Aorta (tissue), 5 donors: ENCODE results near the gene PACRG. TPM values are rescaled to one million over a fixed set of nuclear protein-coding genes. Genes with fewer than 3 reads are reported as not detected.

Experiments
- ATAC-seq: fragments of 200-7000 bp; cut with Tn5 transposase; one replicate; pipeline ENCODE4 v1.9.1; 2022; ENCODE audit warnings: moderate library complexity; ENCODE audit not compliant: low FRiP score
- DNase-seq, 2 donors: peaks; one replicate each; pipeline ENCODE4 v3.0.0-alpha.2; 2020
- H3K27ac ChIP-seq, 2 donors: one replicate each; pipeline ENCODE4 v1.5.1; 2013; ENCODE audit warnings: low read length in 2 of 2, mild to moderate bottlenecking in 2 of 2, moderate library complexity in 2 of 2, control low read depth in 1 of 2, inconsistent platforms in 1 of 2, low read depth in 1 of 2
- H3K27me3 ChIP-seq, 2 donors: one replicate each; pipeline ENCODE4 v1.6.1; 2013; ENCODE audit warnings: control low read depth in 1 of 2, low read length in 1 of 2, mild to moderate bottlenecking in 1 of 2, moderate library complexity in 1 of 2; ENCODE audit not compliant: insufficient read depth in 2 of 2, control insufficient read depth in 1 of 2
- H3K36me3 ChIP-seq, 2 donors: one replicate each; pipeline ENCODE4 v1.6.1; 2013; ENCODE audit warnings: control low read depth in 1 of 2, low read length in 1 of 2, mild to moderate bottlenecking in 1 of 2; ENCODE audit not compliant: insufficient read depth in 2 of 2, control insufficient read depth in 1 of 2
- H3K4me1 ChIP-seq, 2 donors: one replicate each; pipeline ENCODE4 v1.6.1; 2013; ENCODE audit warnings: low read length in 2 of 2, control low read depth in 1 of 2, mild to moderate bottlenecking in 1 of 2, moderate library complexity in 1 of 2; ENCODE audit not compliant: insufficient read depth in 2 of 2, control insufficient read depth in 1 of 2
- H3K4me3 ChIP-seq, 2 donors: one replicate each; pipeline ENCODE4 v1.5.1; 2013; ENCODE audit warnings: low read length in 2 of 2, control low read depth in 1 of 2, mild to moderate bottlenecking in 1 of 2
- H3K9me3 ChIP-seq: one replicate; pipeline ENCODE4 v1.6.1; 2013; ENCODE audit warnings: mild to moderate bottlenecking, low read length; ENCODE audit not compliant: control insufficient read depth
- WGBS, 2 donors: extraction: QIAGEN DNeasy Blood & Tissue Kit; methylation state at CpG; one replicate each; pipeline ENCODE4 v1.1.7; 2013; 5-methylcytosine and 5-hydroxymethylcytosine counted together
- intact Hi-C, 2 donors: fragments of 100-400 bp; cut with DNase I; formaldehyde crosslinking; loops; one replicate each; pipeline versions ENCODE4 v1.14.2 to v1.15.0; 2022
- polyA plus RNA-seq, 2 donors: library from polyadenylated mRNA; stranded (reverse); fragments of 200-250 nt; gene quantifications; one replicate each; pipeline ENCODE4 v1.2.3, GENCODE V29; 2013
- total RNA-seq, 2 donors: library from RNA; stranded (reverse); fragmentation: NEBNext Ultra II Directional; extraction: Animal tissue kit (Norgen Biotek cat#: 25700); gene quantifications; one replicate each; pipeline ENCODE4 v1.2.1, GENCODE V29; 2021
- donor health status: healthy with polysubstance abuse.
- donor health status: Bipolar disorder and iron deficiency.
- donor health status: DM: no; HTN: no; CAD: no.
- donor health status: DM: no; HTN: no; CAD: no.
- donor health status: DM: yes; HTN: yes; CAD: no.

Gene PACRG
- total and polyA plus RNA-seq, 4 donors: 0.26 to 2.7 (median 0.54) TPM; not detected in 1

- ATAC-seq: no peak
- peaks cover 2 to 7% of the 10 kb centered on the region in 2 donors for H3K4me1 ChIP-seq
- DNase-seq: no peak
- no peaks in the 10 kb centered on the region for H3K27me3 ChIP-seq
- intact Hi-C loops: no loop called here
- H3K27ac ChIP-seq: no peak overlapping the region
- WGBS, 2 donors: 81 to 83% methylated on average over 5 of the region's 5 CpGs
- no peaks in the 10 kb centered on the region for H3K9me3 ChIP-seq
- H3K36me3 ChIP-seq: no peaks in the 10 kb centered on the region
- no peak overlapping the region for H3K4me3 ChIP-seq
Observed at GRCh38 chr6:162685586-162685985, 42.2 kb upstream of the PACRG start.

GRCh38 chr6:162688751-162689345, 38.9 kb upstream of the PACRG start:
- Histone ChIP-seq H3K27me3 (no peaks in the 10 kb centered on the region), H3K4me1 (peaks cover 0 to 3% of the 10 kb centered on the region in 2 donors), H3K4me3 (no peak overlapping the region), H3K27ac (no peak overlapping the region), H3K36me3 (no peaks in the 10 kb centered on the region), H3K9me3 (no peaks in the 10 kb centered on the region)
- no peak for ATAC-seq
- 90 to 91% methylated on average over 3 of the region's 3 CpGs for WGBS, 2 donors
- intact Hi-C loops: no loop called here
- no peak for DNase-seq

GRCh38 chr6:162690158-162690557, 37.6 kb upstream of the PACRG start:
- Histone ChIP-seq H3K4me1 (no peaks in the 10 kb centered on the region), H3K27ac (no peak overlapping the region), H3K9me3 (no peaks in the 10 kb centered on the region), H3K36me3 (no peaks in the 10 kb centered on the region), H3K27me3 (no peaks in the 10 kb centered on the region), H3K4me3 (no peak overlapping the region)
- intact Hi-C loops: no loop called here
- 60 to 63% methylated on average over 5 of the region's 5 CpGs for WGBS, 2 donors
- ATAC-seq (no peak), DNase-seq (no peak)

- H3K27ac ChIP-seq: no peak overlapping the region
- no peak overlapping the region for H3K4me3 ChIP-seq
- 12 to 15% methylated on average over 1 of the region's 1 CpG for WGBS, 2 donors
- intact Hi-C loops: no loop called here
- ATAC-seq (no peak), DNase-seq (no peak)
- no peaks in the 10 kb centered on the region for H3K27me3 ChIP-seq
- no peaks in the 10 kb centered on the region for H3K9me3 ChIP-seq
- H3K36me3 ChIP-seq: no peaks in the 10 kb centered on the region
- H3K4me1 ChIP-seq: peaks cover 0 to 3% of the 10 kb centered on the region in 2 donors
Observed at GRCh38 chr6:162697872-162698403, 29.8 kb upstream of the PACRG start.

- ATAC-seq: no peak
- H3K27me3 ChIP-seq: no peaks in the 10 kb centered on the region
- no peak for DNase-seq
- H3K27ac ChIP-seq: no peak overlapping the region
- peaks cover 0 to 3% of the 10 kb centered on the region in 2 donors for H3K4me1 ChIP-seq
- no peak overlapping the region for H3K4me3 ChIP-seq
- H3K36me3 ChIP-seq: no peaks in the 10 kb centered on the region
- intact Hi-C loops: no loop called here
- H3K9me3 ChIP-seq: no peaks in the 10 kb centered on the region
Observed at GRCh38 chr6:162698440-162698839, 29.3 kb upstream of the PACRG start.

- intact Hi-C loops: no loop called here
- no peaks in the 10 kb centered on the region for H3K36me3 ChIP-seq
- no peaks in the 10 kb centered on the region for H3K27me3 ChIP-seq
- peaks cover 0 to 3% of the 10 kb centered on the region in 2 donors for H3K4me1 ChIP-seq
- H3K27ac ChIP-seq: no peak overlapping the region
- H3K9me3 ChIP-seq: no peaks in the 10 kb centered on the region
- ATAC-seq (no peak), DNase-seq (no peak)
- WGBS, 2 donors: 80 to 86% methylated on average over 2 of the region's 2 CpGs
- H3K4me3 ChIP-seq: no peak overlapping the region
Observed at GRCh38 chr6:162699961-162700360, 27.8 kb upstream of the PACRG start.

- H3K27ac ChIP-seq: no peak overlapping the region
- no peak for ATAC-seq
- WGBS, 2 donors: 87 to 90% methylated on average over 3 of the region's 3 CpGs
- H3K27me3 ChIP-seq: no peaks in the 10 kb centered on the region
- no peaks in the 10 kb centered on the region for H3K9me3 ChIP-seq
- no peak overlapping the region for H3K4me3 ChIP-seq
- intact Hi-C loops: no loop called here
- H3K36me3 ChIP-seq: no peaks in the 10 kb centered on the region
- no peak for DNase-seq
- H3K4me1 ChIP-seq: peaks cover 0 to 3% of the 10 kb centered on the region in 2 donors
Observed at GRCh38 chr6:162700966-162701365, 26.8 kb upstream of the PACRG start.

GRCh38 chr6:162701551-162701950, 26.2 kb upstream of the PACRG start:
- ATAC-seq: no peak
- Histone ChIP-seq H3K9me3 (no peaks in the 10 kb centered on the region), H3K4me1 (peaks cover 0 to 3% of the 10 kb centered on the region in 2 donors), H3K27ac (no peak overlapping the region), H3K4me3 (no peak overlapping the region), H3K27me3 (no peaks in the 10 kb centered on the region), H3K36me3 (no peaks in the 10 kb centered on the region)
- 92 to 100% methylated on average over 1 of the region's 1 CpG for WGBS, 2 donors
- intact Hi-C loops: no loop called here
- DNase-seq: no peak

GRCh38 chr6:162702446-162702845, 25.3 kb upstream of the PACRG start:
- intact Hi-C loops: no loop called here
- no peak overlapping the region for H3K4me3 ChIP-seq
- no peak for DNase-seq
- no peaks in the 10 kb centered on the region for H3K36me3 ChIP-seq
- no peak overlapping the region for H3K27ac ChIP-seq
- peaks cover 0 to 3% of the 10 kb centered on the region in 2 donors for H3K4me1 ChIP-seq
- no peaks in the 10 kb centered on the region for H3K27me3 ChIP-seq
- no peak for ATAC-seq
- 77 to 78% methylated on average over 2 of the region's 2 CpGs for WGBS, 2 donors
- H3K9me3 ChIP-seq: no peaks in the 10 kb centered on the region
